ENCODE measurements around the gene EGFLAM.
"Not testable (repeated sequence)": the region's sequence is repeated elsewhere in the genome, so short reads cannot be mapped to it uniquely, and the experiment has no call there.

Gene EGFLAM

DNA sequence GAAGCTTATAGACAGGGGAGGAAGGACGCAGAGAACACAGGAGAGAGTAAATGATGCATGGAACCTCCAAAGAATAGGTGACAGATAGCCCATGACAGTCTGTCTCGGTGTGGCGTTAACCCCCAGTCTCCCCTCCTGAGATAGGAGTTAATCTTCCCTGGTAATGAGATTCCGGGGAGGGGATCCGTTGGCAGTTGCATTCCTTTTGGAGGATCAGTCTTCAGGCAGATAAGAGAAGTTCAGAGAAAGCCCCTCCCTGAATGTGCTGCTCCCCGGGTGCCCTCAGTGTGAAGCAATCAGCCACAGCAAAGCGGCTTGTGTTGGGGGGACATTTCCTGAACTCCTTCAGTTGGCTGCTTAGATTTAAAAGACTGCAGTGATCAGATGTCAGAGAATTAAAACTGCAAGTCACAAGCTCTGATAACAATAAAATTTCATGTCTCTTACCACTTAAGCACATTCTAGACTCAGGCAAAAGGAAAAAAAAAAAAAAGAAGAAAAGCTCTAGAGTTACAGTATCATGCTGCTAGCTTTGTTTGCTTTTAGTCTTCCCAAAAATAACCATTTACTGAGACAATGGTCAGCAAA lies 121.1 kb downstream of the EGFLAM start:
- DNase-seq, result no peak

DNA sequence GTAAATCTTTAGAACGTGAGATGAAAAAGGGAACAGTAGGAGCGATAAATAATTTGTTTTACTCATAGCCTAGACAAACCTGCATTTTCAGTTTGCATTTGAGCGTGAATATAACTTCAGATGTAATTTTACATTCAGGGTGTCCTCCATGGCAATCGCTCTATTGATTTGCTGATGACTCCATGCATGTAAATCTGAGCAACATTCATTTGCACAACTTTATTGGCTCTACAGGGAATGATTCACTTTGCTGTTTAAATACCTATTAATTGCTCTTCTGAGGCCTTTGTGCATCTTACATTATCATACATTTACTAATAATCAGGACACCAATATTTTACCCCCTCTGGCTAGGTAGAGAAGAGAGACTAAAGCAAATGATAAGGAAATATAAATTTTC lies 122.2 kb downstream of the EGFLAM start:
- no peak for DNase-seq

DNA sequence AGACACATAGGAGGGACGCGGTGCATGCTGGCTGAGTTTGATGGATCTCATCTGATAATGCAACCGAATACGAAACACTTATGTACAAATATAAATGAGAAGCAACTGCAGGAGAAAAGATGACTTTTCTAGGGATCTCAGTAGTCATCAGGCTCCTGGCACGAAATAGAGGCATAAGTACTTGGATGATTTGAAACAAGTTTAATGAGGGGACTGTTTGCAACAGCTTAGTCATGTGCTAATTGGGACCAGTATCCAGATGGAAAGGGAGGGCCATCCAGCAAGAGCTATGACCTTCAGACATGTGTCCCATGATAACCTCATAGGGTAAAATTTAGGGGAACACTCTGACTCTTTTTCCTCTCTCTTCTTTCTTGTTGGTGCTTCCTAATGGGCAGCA lies 123.0 kb downstream of the EGFLAM start:
- DNase-seq, result no peak

DNA sequence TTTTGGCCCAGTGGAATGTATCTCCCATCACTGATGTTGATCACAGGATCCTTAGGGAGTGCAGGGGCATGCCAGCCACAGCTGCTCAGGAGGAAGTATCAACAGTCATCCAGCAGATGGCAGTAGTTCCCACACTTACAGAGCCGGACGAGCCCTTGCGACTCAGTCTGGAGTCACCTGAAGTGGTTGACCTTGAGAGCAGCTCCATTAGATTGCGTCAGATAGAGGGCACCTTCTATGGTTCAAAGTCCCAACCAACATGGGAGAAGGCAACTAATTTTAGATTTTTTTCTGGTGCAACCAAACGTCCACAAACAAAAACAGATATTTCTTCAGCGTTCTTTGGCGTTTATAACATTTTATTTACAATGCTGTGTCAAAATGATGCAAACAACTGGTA lies 124.5 kb downstream of the EGFLAM start:
- DNase-seq, result peak; percentile 29 to 44

DNA sequence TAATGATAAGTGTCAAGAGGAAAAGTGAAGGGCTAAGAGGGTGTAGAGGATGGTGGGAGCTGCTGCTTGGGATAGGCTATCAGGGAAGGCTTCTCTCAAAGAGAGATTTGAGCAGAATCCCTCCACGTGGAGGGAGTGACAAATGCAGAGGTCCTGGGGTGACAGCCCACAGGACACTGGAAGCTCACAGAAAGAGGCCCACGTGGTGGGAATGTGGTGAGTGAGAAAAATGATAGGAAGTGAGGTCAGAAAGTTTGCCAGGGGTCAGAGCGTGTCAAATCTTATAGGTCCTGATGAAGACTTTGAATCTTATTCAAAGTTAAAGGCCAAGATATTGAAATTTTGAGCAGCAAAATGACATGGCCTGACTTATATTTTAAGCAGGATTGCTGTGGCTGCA lies 125.3 kb downstream of the EGFLAM start:
- no peak for DNase-seq

DNA sequence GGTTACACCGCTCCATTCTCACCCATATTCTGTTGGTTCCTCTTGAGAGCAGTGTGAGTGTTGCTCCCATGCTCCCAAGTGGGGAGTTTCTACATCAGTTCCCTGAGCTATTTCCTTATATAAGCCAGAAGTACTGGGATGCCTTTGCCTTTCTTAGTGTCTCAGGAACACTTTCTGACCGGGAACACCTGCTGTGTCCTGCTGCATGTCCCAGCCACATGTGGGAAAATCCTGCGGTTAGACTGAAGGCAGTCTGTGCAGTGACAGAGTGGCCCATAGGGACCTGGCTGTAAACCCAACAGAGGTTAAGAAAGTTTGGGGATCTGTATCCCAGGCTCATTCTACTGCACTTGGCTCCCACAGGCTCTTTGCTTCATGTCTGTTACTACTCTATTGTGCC lies 126.0 kb downstream of the EGFLAM start:
- no peak for DNase-seq

DNA sequence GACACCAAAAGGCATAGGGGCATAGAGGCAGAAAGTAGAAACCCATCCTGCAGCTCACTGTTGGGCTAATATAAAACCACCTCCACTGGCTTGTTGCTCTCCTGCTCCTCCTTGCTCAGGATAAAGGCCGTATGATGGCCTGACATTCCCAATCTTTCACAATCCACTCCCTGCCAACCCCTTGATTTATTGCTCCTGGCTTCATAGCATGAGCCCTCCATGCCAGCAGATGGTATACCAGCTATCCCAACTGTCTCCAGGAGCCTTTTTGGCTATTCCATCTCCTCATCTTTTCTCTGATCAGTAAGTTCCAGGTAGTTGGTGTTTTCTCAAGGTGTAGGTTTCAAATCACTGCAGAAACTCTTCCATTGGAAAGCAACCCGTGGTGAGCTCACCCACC lies 128.8 kb downstream of the EGFLAM start:
- DNase-seq, result no peak

DNA sequence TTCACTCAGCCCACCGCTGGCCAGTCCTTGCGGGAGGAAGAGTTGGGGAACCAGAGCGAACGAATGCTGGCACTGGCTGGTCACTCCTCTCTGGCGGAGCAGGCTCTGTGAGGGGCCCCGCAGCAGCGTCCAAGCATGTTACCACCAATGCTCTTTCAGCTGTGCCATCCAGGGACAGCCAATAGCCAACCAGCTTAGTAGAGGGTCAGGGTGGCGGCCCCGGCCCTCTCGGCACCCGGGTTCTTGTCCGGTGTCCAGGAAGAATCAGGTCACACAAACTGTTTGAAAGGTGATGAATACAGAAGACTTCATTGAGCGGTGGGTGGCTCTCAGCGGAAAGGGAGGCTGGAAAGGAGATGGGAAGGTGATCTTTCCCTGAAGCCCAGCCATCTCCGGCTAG lies 135.3 kb downstream of the EGFLAM start:
- DNase-seq, result no peak

DNA sequence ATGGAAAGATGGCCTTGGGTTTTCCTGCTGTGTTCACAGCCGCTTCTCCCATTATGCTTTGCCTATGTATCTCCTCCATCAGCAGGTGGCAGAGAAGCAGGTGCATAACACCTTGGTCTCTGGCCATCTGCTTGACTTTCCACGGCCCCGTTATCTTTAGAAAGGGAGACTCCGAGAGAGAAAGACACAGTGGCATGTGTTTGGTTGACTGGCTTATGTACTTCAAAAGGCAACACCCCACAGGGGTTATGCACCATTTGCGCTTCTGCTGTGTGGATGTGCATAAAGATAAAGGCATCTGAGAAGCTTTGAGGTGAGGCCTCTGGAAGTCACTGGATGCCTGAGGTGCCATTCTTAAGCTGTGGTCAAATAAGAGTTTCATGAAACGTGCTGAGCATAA lies 138.4 kb downstream of the EGFLAM start:
- no peak for DNase-seq

DNA sequence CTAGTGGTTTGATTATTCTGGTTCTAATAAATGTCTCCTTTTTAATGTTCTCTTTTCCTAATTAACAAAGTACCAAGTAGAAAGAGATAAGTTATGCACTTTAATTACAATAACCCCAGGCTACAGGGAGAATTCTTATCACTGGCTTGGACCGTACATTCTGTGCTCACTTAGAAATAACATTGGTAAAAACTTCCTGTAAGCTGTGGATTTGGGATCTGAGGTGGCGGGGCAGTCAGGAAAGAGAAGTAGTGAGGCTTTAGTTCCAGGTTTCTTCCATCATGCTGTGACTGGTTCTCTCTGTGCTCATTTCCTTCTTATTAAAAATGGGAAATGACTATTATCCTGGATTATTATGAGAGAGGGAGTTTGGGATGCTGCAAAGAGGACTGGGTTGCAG lies 142.0 kb downstream of the EGFLAM start:
- DNase-seq, result no peak

DNA sequence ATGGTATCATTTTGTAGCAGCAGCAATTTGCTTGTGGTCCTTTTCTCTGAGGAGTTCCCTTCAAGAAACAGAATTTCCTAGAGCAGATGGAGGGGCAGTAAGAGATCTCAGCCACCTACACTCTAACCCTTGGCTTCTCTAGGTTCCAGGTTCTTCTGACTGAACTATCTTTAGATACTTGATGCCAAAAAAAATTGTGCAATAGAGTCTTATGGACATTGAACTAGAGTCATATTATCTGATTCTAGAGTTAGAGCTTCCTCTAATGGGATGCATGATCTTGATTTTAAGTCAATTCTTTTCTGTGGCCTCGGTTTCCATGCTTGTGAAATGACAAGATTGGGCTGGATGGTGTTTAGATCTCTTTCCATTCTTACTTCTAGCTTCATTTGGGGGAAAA lies 142.8 kb downstream of the EGFLAM start:
- DNase-seq, result no peak

DNA sequence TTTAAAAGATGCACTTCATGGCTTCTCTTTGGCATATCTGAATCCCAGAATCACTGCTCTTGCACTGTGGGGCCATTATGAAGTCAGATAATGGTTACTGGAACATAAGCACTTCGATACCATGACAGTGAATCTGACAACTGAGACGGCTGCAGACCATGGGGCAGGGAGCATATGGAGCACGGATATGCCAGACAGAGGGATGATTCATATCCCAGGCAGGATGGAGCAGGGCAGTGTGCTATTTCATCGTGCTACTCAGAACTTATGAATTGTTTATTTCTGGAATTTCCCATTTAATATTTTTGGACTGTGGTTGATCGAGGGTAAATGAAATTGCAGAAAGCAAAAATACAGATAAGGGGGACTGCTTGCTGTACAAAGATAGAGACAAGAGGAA lies 145.0 kb downstream of the EGFLAM start:
- DNase-seq, result no peak

DNA sequence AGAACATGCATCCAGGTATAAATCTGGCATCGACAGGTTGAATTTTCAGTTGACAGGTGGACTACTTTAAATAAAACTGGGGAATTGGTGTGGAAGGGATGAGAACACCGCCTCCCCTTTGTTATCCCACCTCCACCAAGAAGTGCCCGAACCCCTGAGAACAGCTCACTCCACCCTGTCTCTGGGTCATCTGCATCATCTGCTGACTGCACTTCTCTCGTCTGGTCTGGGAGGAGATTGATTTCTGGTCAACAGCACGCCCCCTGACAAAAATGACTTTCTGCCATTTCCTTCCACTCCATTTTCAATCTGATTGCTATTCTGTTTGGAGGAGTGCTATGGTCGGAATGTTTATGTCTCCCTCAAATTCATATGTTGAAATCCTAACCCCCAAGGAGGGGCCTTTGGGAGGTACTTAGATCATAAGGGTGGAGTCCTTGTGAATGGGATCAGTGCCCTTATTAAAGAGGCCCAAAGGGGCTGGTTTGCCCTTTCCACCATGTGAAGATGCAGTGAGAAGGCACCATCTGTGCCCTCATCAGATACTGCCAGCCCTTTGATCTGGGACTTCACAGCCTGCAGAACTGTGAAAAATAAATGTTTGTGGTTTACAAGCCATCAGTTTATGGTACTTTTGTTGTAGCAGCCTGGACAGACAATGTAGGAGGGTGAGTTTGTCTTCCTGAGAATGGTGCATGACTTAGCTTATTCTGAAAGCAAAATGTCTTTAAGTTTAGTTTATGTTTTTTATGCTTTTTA lies 145.7 kb downstream of the EGFLAM start:
- no peak for DNase-seq

DNA sequence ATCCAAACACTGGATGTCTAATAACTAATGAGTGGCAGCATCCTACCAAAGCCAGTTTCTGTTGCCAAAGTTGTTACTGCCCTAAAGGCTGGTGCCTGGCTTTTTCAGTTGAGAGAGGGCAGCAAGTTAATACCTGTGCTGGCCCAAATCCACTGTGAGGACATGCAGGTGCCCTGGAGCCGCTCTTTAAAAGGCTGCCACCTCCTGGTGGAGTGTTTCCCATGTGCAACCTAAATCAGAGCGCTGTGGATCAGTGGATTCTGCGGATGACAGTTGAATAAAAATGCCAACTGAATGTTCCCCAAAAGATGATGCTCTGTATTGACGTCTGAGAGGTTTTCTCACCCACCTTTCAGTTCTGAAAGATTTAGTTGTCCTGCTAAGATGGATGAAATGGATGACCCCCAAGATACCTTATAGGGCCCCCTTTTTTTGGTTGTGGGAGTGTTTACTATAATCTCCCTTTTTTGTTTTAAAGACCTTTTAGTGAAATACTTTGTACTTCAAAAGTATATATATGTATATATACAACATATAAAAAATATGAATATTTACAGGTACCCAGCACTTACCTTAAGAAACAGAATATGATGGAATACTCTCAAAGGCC lies 146.4 kb downstream of the EGFLAM start:
- DNase-seq, result no peak

DNA sequence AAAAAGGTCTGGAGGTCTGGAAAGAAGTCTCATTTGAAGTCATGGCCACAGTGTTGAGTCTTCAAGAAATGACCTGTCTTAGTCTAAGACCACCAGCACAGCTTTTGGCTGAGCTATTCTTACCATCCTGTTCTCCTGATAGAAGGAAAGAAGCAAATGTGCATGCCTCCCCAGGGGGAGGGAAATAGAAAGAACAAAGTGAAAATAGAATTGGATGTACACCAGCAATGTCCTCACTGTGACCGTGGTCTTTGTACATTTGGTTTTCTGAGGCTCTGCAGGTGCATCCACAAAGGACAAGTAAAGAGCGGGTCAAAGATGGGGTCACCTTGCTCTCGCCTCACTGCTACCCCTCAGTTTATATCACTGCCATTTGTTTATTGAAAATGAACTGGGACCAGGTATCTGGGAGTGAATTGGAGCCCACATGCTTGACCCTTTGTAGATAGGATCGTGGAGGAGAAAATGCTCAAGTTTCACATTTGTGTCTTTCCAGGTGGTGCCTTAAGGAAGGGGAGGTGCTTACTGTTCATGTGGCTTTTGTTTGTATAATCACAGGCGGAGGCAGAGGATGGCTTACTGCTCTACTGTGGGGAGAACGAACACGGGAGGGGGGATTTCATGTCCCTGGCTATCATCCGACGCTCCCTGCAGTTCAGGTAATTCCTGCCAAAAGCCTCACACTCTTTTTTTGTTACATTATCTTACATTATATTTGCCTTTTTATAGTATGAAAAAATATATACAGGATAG lies 150.3 kb downstream of the EGFLAM start:
- DNase-seq, result no peak

DNA sequence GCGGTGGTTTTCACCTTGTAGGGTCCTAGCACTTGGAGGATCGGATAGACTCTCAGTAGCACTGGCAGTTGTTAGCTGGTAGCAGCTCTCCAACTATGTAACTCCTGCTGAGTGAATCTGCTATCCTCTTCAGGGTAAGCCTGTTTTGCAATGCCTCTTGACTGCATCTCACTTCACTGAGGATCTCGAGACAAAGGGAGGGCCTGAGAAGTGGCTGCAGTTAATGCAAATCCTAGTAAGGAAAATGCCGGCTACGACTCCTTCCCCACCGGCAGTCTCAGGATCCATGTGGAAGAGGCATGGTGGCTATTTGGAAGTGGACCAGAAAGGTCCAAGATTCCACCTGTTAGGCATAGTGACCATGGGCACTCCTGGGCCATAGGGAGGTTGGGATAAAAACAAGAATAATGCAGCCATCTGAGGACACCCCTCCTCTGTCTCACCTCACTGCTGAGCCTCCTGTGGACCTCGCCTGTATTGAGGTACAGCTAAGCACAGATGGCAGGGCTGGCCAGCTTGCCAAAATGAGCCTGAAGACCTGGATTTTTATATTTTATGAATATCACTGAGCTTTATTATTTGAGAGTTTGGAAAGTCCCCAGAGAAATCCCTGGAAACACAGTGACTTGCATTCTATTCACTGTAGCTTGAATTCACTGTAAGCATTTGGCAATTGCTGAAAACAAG lies 152.1 kb downstream of the EGFLAM start:
- DNase-seq, result no peak

DNA sequence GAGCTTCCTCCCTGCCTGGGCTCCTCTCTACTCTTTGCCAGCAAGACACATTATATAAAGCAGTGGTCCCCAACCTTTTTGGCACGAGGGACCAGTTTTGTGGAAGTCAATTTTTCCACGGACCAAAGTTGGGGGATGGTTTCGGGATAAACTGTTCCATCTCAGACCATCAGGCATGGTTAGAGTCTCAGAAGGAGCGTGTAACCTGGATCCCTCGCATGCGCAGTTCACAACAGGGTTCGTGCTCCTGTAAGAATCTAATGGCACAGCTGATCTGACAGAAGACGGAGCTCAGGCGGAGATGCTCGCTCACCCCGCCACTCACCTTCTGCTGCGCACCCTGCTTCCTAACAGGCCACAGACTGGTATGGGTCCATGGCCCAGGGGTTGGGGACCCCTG lies 155.3 kb downstream of the EGFLAM start:
- DNase-seq, result no peak

DNA sequence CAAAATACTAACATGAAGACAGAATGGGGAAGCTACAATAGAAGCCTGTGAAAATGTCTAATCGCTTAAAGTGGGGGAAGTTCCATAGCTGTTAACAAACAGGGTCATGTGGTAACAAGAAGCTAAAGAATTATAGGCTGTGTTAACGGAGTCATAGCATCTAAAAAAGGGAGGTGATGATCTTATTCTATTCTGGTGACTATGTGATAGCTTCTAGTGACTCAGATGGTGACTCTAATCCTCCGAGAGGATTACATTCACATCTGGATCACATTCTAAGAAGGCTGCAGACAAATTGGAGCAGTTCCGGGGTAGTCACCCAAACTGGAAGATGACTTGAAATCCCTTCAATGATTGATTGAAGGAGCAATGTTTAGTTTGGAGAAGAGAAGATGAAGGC lies 156.0 kb downstream of the EGFLAM start:
- DNase-seq, result no peak

DNA sequence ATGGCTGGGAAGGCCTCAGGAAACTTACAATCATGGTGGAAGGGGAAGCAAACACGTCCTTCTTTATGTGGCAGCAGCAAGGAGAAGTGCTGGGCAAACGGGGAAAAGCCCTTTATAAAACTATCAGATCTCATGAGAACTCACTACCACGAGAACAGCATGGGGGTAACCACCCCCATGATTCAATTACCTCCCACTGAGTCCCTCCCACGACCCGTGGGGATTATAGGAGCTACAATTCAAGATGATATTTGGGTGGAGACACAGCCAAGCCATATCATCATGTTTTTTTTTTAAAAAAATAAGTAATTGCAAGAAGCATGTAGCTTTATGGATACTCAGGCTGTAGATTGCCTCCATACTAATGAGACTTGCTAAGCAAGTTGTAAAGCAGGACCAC lies 157.4 kb downstream of the EGFLAM start:
- DNase-seq, result not testable (repeated sequence)

DNA sequence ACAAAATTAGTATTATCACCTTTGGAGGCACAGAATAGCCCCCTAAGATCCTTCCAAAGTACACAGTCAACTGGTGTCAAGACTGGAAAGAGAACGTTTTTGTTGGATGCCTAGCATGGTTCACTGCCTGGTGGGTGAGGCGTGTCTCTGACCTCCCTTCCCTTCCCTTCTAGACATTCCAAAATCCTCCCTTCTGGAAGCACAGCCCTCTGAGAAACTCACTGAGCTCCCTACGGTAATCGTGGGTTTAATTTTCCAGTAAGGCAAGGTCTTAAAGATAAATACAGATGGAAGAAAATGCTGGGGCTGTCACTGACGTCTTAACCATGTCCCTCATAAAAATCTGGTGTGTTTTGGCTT lies 159.3 kb downstream of the EGFLAM start:
- no peak for DNase-seq

DNA sequence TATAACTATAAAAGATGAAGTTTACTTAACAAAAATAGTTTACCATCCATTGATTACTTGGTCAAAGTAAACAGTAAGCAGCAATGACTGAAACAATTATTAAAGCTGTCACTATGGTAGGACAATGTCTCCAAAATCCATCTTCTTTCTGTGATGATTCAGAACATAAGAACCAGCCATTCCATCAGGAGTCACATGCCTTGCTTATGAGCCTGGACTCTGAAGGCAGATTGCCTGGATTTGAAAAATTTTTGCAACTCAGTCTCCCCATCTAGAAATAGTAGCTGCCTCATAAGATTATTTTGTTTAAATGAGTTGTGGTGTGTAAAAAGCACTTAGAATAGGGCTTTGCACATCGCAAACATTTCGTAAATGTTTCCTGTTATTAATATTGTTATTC lies 161.9 kb downstream of the EGFLAM start:
- no peak for DNase-seq

DNA sequence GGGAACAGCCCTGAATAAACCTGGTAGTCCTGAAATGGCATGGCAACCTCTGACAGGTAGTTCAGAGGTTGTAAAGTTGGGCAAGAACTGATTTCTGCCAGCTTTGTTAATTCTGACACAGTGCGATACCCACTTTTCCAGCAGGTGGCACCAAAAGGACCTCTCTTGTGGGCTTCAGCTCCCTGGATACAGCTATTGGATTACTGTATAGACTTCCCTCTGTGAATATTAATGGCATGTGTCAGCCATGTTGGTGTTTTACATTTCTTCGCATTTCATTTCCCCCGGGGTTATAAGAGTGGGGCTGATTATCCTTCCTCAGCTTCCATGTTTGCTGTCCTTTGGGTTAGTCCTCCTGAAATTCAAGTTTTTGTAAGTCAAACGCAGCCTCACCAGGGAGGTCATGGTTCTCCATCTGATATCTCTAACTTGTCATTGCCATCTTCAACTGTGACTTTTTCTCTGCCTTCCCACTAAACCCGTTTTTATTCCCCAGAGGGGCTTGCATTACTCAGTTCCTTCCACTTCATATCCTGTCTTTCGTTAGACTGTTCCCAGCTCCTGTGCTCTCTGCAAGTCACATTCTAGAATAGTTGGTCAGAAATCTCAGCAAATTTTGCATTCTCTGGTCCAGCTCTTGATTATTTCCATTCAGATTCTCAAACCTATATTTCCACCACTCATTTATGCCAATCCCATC lies 162.5 kb downstream of the EGFLAM start:
- peak; percentile 14 to 17 for DNase-seq

DNA sequence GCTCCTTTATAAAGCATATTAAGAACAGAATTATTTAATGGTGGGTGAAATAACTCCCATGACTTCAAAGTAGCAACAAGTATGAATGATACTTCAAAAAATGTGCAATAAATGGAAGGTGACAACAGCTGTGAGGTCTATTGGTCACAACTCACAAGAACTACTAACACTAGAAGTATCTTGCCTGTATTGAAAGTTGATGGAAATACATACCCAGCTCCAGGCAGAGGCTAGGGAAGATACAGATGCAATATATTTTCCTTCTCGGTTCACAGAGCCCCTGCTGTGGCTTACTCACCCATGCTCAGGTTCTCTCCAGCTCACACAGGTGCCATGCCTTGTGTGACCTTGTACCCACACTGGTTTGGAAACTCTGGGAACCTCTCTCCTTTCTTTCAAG lies 164.3 kb downstream of the EGFLAM start:
- no peak for DNase-seq
